K562 (cell line): Measurements from ENCODE around the gene RNF114. TPM values are rescaled to one million over a fixed set of nuclear protein-coding genes. Genes with fewer than 3 reads are reported as not detected.
A peak's percentile ranks its signal among the peaks of the same experiment; 100 is the strongest.

ENCODE experiments used
- CREB3 ChIP-seq: fragments of 450-650 bp; conservative IDR thresholded peaks from 2 replicates; pipeline ENCODE4 v1.6.1; 2016; ENCODE audit warnings: missing genetic modification characterization, low read depth, mild to moderate bottlenecking, missing compliant biosample characterization, moderate library complexity
- ESRRB ChIP-seq: fragments of 250-450 bp; sonication (Bioruptor Pico); IDR thresholded peaks from 2 replicates; pipeline ENCODE4 v1.5.0; 2020; ENCODE audit warnings: mild to moderate bottlenecking, moderate library complexity, borderline replicate concordance
- ETS1 ChIP-seq: conservative IDR thresholded peaks from 2 replicates; pipeline ENCODE4 v1.6.1; 2011; ENCODE audit warnings: low read depth, mild to moderate bottlenecking, low read length; ENCODE audit not compliant: control insufficient read depth
- KAT2B ChIP-seq: IDR thresholded peaks from one replicate; pipeline ENCODE4 v1.6.1; 2012; ENCODE audit warnings: low read depth, mild to moderate bottlenecking, control low read depth, inconsistent platforms, low read length, moderate library complexity
- MGA ChIP-seq: fragments of 450-650 bp; IDR thresholded peaks from 2 replicates; pipeline ENCODE4 v1.6.1; 2016; ENCODE audit warnings: mild to moderate bottlenecking, moderate library complexity
- MTF1 ChIP-seq: fragments of 250-450 bp; sonication (Bioruptor Pico); IDR thresholded peaks from 2 replicates; pipeline ENCODE4 v1.9.0; 2021; ENCODE audit warnings: moderate library complexity, mild to moderate bottlenecking, inconsistent platforms, borderline replicate concordance
- NR2C1 ChIP-seq, 2 experiments: fragments of 450-650 bp; IDR thresholded peaks; 2 replicates each; pipeline ENCODE4 v1.6.1; 2017; ENCODE audit warnings: mild to moderate bottlenecking in 2 of 2, antibody characterized with exemption in 1 of 2, inconsistent platforms in 1 of 2, missing compliant biosample characterization in 1 of 2, missing genetic modification characterization in 1 of 2
- TCFL5 ChIP-seq: fragments of 250-450 bp; sonication (Bioruptor Pico); conservative IDR thresholded peaks from 2 replicates; pipeline ENCODE4 v1.6.1; 2021; ENCODE audit warnings: mild to moderate bottlenecking, moderate library complexity, matching md5 sums
- YBX1 ChIP-seq: fragments of 450-650 bp; IDR thresholded peaks from 2 replicates; pipeline ENCODE4 v1.7.1; 2016; ENCODE audit warnings: mild to moderate bottlenecking
- ZBTB26 ChIP-seq: fragments of 450-650 bp; formaldehyde crosslinking; IDR thresholded peaks from 2 replicates; pipeline ENCODE4 v1.4.0; 2022; ENCODE audit warnings: missing genetic modification characterization
- ZNF197 ChIP-seq: fragments of 200-800 bp; sonication (Bioruptor generic); IDR thresholded peaks from 2 replicates; pipeline ENCODE4 v1.6.1; 2016; ENCODE audit warnings: low read depth, missing genetic modification characterization, missing compliant biosample characterization
- polyA plus RNA-seq, 8 experiments: library from polyadenylated mRNA; depleted of rRNA in 4 of 8; stranded (reverse) in 5 of 8; unstranded in 3 of 8; fragments of >200 nt; fragmentation: Nextera tagmentation in 2 of 8; fragmentation: Illumina TruSeq in 1 of 8; extraction: Ambion mirVana in 2 of 8; extraction: Trizol in 1 of 8; gene quantifications; 2 replicates each; pipeline versions ENCODE4 v1.2.1 to v1.2.3, GENCODE V29; 2011 to 2014; ENCODE audit warnings: inconsistent platforms in 1 of 8, missing spikeins in 1 of 8
- total RNA-seq, 7 experiments: library from RNA; depleted of rRNA in 6 of 7; stranded (reverse); fragments of >200 nt in 6 of 7; fragmentation: Illumina TruSeq in 2 of 7; extraction: Trizol in 2 of 7; gene quantifications; 2 replicates each; pipeline versions ENCODE4 v1.2.1 to v1.2.3, GENCODE V29; 2011 to 2021; ENCODE audit warnings: low replicate concordance in 1 of 7

RNF114 gene
- total and polyA plus RNA-seq, 9 of the 15 experiments (the other 6 are each of a cell fraction or from before 2014, with no cell fraction given) = 38.6 to 111 (median 62.6) TPM

GRCh38 chr20:49979030-49979832 is 43.0 kb downstream of the RNF114 start (continued):
- TF ChIP-seq ETS1 (peak; percentile 76; the same call in 1 of the 2 replicates), ESRRB (CRISPR knock-in tag) (no peak), CREB3 (tag) (no peak), ZBTB26 (CRISPR knock-in tag) (no peak), ZNF197 (CRISPR knock-in tag) (0 out of 2 replicates have a peak, but pooled peaks have one; percentile 43), YBX1 (no peak), MGA (peak; percentile 97), MTF1 (CRISPR knock-in tag) (no peak), NR2C1 (IDR thresholded peaks at IDR 0.05) (no peak), NR2C1 (tag; IDR thresholded peaks at IDR 0.05) (peak; percentile 22; the same call in 1 of the 2 replicates), KAT2B (no peak), TCFL5 (CRISPR knock-in tag) (no peak)
